NCI-H460 (cell line): Measurements from ENCODE around the gene CLEC5A. TPM values are rescaled to one million over a fixed set of nuclear protein-coding genes. Genes with fewer than 3 reads are reported as not detected.

ENCODE experiments used
- total RNA-seq: library from RNA; depleted of rRNA; stranded (reverse); fragments of >200 nt; shearing (Covaris generic); gene quantifications from 2 replicates; pipeline ENCODE4 v1.2.3, GENCODE V29; 2014; rRNA removed

Gene CLEC5A
- total RNA-seq, 1 experiment from 2014 or later, result not detected

Other genes with a start within 250 kb of the CLEC5A start
- gene DENND11, start 244.8 kb downstream of the CLEC5A start, total RNA-seq, result 9.2 and 11.5 TPM in 2 replicates
- gene WEE2, start 238.6 kb downstream of the CLEC5A start, total RNA-seq, result 0.27 TPM in 1 of 2 replicates, not detected in the other
- 360 and 362 TPM in 2 replicates for gene SSBP1, start 208.6 kb downstream of the CLEC5A start, total RNA-seq
- 0.78 and 0.84 TPM in 2 replicates for gene TAS2R3, start 182.9 kb downstream of the CLEC5A start, total RNA-seq
- 1.2 and 1.3 TPM in 2 replicates for gene TAS2R4, start 170.3 kb downstream of the CLEC5A start, total RNA-seq
- 0.50 and 0.66 TPM in 2 replicates for gene TAS2R5, start 156.8 kb downstream of the CLEC5A start, total RNA-seq
- gene PRSS37, start 105.5 kb downstream of the CLEC5A start, total RNA-seq, result not detected in 2 replicates
- not detected in 2 replicates for gene OR9A4, start 30.6 kb downstream of the CLEC5A start, total RNA-seq
- gene TAS2R38, start 26.8 kb upstream of the CLEC5A start, total RNA-seq, result not detected in 2 replicates
- not detected in 2 replicates for gene MGAM, start 48.9 kb upstream of the CLEC5A start, total RNA-seq
- gene MGAM2, start 164.7 kb upstream of the CLEC5A start, total RNA-seq, result not detected in 2 replicates